HG02798 (cell line): ENCODE data around the gene LRRC63.
A peak's percentile ranks its signal among the peaks of the same experiment; 100 is the strongest.
"Not testable (repeated sequence)": the region's sequence is repeated elsewhere in the genome, so short reads cannot be mapped to it uniquely, and the experiment has no call there.

Experiments
- ATAC-seq: cut with Tn5 transposase; IDR thresholded peaks from one replicate; pipeline ENCODE4 v1.9.1; 2021; ENCODE audit warnings: mild to moderate bottlenecking; ENCODE audit not compliant: unreplicated experiment, poor library complexity

Gene LRRC63, protein sequence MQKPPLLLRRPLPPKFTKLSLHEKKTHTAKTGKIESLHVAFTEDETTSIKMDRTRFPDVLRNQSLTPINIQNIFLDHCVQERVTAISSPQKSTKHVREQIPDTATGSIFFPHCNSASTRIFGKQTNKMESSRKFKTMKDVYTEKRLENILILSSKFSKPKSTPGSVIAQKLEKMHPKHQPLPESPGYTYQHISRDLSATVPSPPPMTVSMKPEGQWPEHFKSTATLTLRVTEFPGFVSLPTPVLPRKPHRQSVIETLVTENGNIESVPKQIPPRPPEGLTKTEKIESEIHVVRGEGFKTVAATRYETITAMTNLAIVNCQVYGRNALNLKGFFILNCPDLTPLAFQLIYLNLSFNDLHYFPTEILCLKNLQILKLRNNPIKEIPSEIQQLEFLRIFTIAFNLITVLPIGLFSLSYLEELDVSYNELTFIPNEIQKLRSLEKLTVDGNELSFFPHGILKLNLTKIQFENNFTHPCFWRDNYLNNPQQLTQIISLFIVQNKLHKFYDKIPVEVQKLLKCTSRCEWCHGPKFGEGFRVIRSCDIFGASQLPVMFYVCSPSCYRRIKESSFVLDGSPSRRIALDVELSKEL

GRCh38 chr13:46211483-46212351 is at the start of gene LRRC63:
Gene LRRC63, plus strand, starts transcription at chr13:46211928. Its CDS starts 1,107 bp downstream, at chr13:46213035.
- peak; percentile 97 for ATAC-seq

GRCh38 chr13:46162741-46163140 is 49.0 kb upstream of the LRRC63 start:
- ATAC-seq = not testable (repeated sequence)

DNA sequence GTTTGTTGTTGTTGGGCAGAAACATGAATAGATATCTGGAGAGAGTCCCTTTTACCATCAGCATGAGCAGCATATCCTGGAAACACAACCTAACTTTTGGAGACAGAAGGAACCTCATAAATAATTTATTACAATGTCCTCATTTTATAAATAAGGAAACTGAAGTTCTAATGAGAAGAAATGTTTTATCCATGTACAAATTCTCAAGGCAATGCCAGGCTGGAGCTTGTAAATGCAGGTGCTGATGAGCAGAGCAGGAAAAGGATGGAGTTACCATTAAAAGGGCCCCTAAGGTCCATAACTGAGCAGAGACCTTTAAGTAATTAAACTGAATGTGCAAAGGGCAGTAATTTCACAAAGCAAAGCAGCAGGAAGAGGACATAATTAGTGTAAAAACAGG is 47.1 kb upstream of the LRRC63 start:
- ATAC-seq = no peak

GRCh38 chr13:46165485-46166223 is 46.1 kb upstream of the LRRC63 start:
- peak; percentile 47 for ATAC-seq

GRCh38 chr13:46166224-46166584 is 45.5 kb upstream of the LRRC63 start:
- no peak for ATAC-seq

- no peak for ATAC-seq
These were observed 44.6 kb upstream of the LRRC63 start for GRCh38 chr13:46166947-46167610.

- peak; percentile 39 for ATAC-seq
These were observed 43.4 kb upstream of the LRRC63 start for GRCh38 chr13:46168341-46168740.

GRCh38 chr13:46168783-46169182 is 42.9 kb upstream of the LRRC63 start:
- no peak for ATAC-seq

- no peak for ATAC-seq
These were observed 42.0 kb upstream of the LRRC63 start for GRCh38 chr13:46169758-46170157.

DNA sequence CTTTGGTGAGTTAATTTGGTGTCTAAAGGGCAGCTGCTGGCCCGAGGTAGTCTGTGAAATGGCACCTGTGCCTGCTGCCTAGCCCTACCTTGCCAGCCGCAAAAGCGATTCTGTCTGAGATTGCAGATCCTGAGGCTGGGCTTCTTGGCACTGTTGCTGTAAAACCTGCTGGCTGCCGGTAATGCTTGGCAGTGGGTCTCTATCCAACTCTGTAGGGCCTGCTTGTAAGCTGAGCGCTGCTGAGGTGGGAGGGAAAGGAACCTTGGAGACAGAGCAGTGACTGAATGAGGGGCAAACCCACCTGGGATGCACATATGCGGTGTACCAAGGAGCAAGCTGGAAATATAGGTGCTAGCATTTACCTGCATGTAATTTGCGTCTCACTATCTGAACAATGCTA is 41.5 kb upstream of the LRRC63 start:
- no peak for ATAC-seq

- no peak for ATAC-seq
These were observed 41.0 kb upstream of the LRRC63 start for GRCh38 chr13:46170687-46171086.

- no peak for ATAC-seq
These were observed 40.5 kb upstream of the LRRC63 start for GRCh38 chr13:46171217-46171616.

GRCh38 chr13:46171739-46172138 is 40.0 kb upstream of the LRRC63 start:
- no peak for ATAC-seq

DNA sequence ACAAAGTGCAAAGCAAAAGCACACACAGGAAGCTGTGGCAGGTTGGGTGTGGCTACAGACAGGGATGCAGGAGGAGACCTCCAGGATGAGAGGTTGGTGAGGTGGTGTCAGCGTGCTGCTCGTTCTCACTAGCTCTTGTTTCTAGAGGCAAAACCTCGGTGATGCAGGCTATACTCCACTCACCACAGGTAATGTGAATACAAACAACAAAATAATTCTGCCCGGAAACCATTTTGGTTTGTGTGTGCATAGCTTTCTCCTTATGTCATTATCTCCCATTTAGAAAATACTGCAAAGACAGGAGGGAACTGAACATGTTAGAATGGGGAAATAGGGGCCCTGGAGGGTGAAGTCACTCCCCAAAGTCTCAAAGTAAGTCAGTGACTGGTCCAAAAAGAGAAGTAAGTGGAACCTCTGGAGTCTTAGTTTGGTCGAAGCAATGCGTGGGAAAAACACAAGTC is 39.2 kb upstream of the LRRC63 start:
- ATAC-seq = no peak

DNA sequence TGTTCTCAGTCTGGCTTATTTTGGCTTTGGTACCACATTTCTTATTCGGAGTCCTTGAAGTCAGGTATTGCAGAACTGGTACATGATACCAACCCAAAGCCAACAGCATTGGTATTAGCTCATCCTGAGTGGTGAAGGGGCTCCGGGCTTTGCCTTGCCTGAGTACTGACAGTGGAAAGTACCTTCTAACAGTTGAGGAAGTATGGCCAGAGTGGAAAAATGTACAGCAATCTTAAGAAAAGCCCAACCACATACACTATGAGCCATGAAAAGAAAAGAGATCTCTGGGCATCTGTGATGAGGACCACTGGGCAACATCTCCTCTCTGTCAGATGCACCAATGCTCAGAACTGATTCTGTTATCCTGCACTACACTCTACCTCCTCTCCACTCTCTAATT is 38.1 kb upstream of the LRRC63 start:
- peak; percentile 41 for ATAC-seq

DNA sequence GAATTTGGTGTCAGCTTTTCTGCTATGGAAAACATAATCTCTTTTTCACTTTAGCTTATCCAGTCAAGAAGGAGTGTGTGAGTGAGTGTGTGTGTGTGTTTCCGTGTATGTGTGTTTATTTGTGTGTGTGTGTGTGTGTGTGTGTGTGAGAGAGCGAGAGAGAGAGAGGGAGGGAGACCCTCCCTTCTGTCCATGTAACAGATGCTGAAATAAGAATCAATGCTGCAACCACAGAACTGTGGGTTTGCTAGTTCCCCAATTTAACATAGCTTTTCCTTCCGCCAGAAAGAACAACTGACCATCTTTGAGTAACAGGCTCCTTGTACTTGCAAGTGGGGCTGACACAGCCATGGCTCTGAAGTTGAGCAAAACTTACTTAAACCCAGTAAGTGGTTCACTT is 35.0 kb upstream of the LRRC63 start:
- peak; percentile 40 for ATAC-seq

DNA sequence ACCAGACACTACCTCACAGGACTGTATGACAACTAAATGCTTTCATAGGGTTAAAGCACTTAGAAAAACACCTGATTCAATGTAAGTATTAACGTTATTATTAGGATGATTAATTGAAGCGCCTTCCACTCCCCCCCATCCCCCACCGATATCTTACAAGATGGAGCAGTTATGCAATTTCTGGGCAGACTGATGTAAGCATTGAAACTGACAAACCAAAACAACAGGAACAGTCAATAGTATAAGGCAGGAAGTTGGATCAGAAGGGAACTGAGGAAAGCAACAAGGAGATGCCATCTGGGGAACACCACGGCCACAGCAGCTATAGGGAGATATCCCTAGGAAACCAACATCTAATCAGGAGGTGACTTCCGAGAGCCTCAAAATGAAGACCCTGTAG is 33.6 kb upstream of the LRRC63 start:
- no peak for ATAC-seq

DNA sequence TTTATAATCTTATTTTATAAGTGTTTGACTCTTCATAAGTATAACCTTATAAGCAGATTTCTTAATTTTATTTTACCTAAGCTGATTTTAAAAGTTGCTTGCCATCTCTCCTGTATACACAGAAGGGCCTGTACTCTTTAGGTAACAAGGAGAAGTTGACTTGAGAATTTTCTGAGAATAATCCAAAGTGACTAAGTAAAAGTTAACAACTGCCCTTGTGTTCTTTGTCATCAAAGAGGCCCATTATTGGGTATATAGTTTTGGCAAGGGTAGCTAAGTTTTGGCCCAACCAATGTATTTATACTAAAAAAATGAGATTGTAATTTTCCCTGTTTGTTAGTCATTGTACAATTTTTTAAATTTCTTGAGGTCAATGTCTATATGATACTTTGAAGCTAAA is 32.9 kb upstream of the LRRC63 start:
- no peak for ATAC-seq

- no peak for ATAC-seq
These were observed 32.2 kb upstream of the LRRC63 start for GRCh38 chr13:46179491-46179908.
